Vagina (tissue), 2 donors: ENCODE results near the gene GTSE1.

ENCODE experiments used
- POLR2A ChIP-seq, 2 donors: fragments of 450-650 bp; IDR thresholded peaks; one replicate each; pipeline ENCODE4 v1.6.1; 2017; ENCODE audit warnings: antibody characterized with exemption in 2 of 2, mild to moderate bottlenecking in 2 of 2, moderate library complexity in 2 of 2
- POLR2AphosphoS5 ChIP-seq, 2 donors: sonication (generic); formaldehyde crosslinking; IDR thresholded peaks; one replicate each; pipeline ENCODE4 v1.9.0; 2017; ENCODE audit warnings: antibody characterized with exemption in 2 of 2, mild to moderate bottlenecking in 2 of 2, low read depth in 1 of 2; ENCODE audit not compliant: insufficient read depth in 1 of 2
- TF ChIP-seq, protein P1 (sequence below), 3 experiments: fragments of 450-650 bp in 2 of 3; fragments of 200-600 bp in 1 of 3; sonication (generic) in 1 of 3; IDR thresholded peaks; one replicate each; pipeline ENCODE4 v1.5.1; 2017 to 2019; ENCODE audit warnings: antibody characterized with exemption in 3 of 3, mild to moderate bottlenecking in 2 of 3, moderate library complexity in 2 of 3

DNA sequence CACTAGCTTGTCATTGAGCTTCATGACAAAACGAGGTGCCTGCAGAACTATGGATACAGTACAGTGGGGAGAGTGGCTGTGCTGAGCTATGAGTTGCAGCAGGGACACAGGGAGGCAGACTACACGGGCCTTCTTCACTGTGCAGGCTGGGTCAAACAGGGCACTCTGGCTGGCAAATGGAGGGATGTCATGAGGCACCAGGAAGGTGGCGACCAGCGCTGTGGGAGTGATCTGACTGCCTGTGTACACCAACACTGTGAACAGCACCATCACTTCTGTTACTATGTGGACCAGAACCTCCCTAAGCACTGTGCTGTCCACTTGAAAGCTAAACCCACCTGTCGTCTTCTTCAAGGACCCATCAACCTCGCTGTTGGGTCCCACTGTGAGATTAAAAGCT is 36.6 kb upstream of the GTSE1 start:
- TF ChIP-seq POLR2A (IDR thresholded peaks at IDR 0.05) (no peak), POLR2AphosphoS5 (IDR thresholded peaks at IDR 0.05; ENCODE audit: insufficient read depth in 1 of 2, low read depth in 1 of 2) (no peak)
- TF ChIP-seq, protein P1, sequence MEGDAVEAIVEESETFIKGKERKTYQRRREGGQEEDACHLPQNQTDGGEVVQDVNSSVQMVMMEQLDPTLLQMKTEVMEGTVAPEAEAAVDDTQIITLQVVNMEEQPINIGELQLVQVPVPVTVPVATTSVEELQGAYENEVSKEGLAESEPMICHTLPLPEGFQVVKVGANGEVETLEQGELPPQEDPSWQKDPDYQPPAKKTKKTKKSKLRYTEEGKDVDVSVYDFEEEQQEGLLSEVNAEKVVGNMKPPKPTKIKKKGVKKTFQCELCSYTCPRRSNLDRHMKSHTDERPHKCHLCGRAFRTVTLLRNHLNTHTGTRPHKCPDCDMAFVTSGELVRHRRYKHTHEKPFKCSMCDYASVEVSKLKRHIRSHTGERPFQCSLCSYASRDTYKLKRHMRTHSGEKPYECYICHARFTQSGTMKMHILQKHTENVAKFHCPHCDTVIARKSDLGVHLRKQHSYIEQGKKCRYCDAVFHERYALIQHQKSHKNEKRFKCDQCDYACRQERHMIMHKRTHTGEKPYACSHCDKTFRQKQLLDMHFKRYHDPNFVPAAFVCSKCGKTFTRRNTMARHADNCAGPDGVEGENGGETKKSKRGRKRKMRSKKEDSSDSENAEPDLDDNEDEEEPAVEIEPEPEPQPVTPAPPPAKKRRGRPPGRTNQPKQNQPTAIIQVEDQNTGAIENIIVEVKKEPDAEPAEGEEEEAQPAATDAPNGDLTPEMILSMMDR (IDR thresholded peaks at IDR 0.05) = no peak
